ENCODE data around the gene ZNF280B.
"Not testable (repeated sequence)": the region's sequence is repeated elsewhere in the genome, so short reads cannot be mapped to it uniquely, and the experiment has no call there.

The ZNF280B gene

GRCh38 chr22:22462813-22463567 is 45.6 kb downstream of the ZNF280B start:
- no peak for DNase-seq

GRCh38 chr22:22461583-22461982 is 47.0 kb downstream of the ZNF280B start:
- no peak for DNase-seq

- no peak for DNase-seq
These were observed 47.4 kb downstream of the ZNF280B start for GRCh38 chr22:22461111-22461510.

- DNase-seq = no peak
These were observed 47.9 kb downstream of the ZNF280B start for GRCh38 chr22:22460635-22461034.

- no peak for DNase-seq
These were observed 48.5 kb downstream of the ZNF280B start for GRCh38 chr22:22460060-22460459.

- no peak for DNase-seq
These were observed 49.5 kb downstream of the ZNF280B start for GRCh38 chr22:22458896-22459588.

GRCh38 chr22:22458387-22458786 is 50.2 kb downstream of the ZNF280B start:
- no peak for DNase-seq

- no peak for DNase-seq
These were observed 53.5 kb downstream of the ZNF280B start for GRCh38 chr22:22454997-22455396.

- no peak for DNase-seq
These were observed 55.4 kb downstream of the ZNF280B start for GRCh38 chr22:22452996-22453686.

GRCh38 chr22:22452211-22452610 is 56.3 kb downstream of the ZNF280B start:
- DNase-seq = no peak

- no peak for DNase-seq
These were observed 58.2 kb downstream of the ZNF280B start for GRCh38 chr22:22450343-22450839.

- no peak for DNase-seq
These were observed 58.7 kb downstream of the ZNF280B start for GRCh38 chr22:22449819-22450218.

- DNase-seq = no peak
These were observed 62.0 kb downstream of the ZNF280B start for GRCh38 chr22:22446517-22446916.

- DNase-seq = not testable (repeated sequence)
These were observed 64.4 kb downstream of the ZNF280B start for GRCh38 chr22:22444007-22444589.

- no peak for DNase-seq
These were observed 65.4 kb downstream of the ZNF280B start for GRCh38 chr22:22442928-22443709.

- not testable (repeated sequence) for DNase-seq
These were observed 66.9 kb downstream of the ZNF280B start for GRCh38 chr22:22441626-22442025.

GRCh38 chr22:22440188-22440587 is 68.4 kb downstream of the ZNF280B start:
- DNase-seq = no peak

All from central memory CD4-positive, alpha-beta T cell (primary cell).